ENCODE results near the gene TRPV3. TPM values are rescaled to one million over a fixed set of nuclear protein-coding genes. Genes with fewer than 3 reads are reported as not detected.
A peak's percentile ranks its signal among the peaks of the same experiment; 100 is the strongest.

Gene TRPV3
- total and polyA plus RNA-seq, 10 donors, result 0.13 to 2.0 (median 0.99) TPM

DNA sequence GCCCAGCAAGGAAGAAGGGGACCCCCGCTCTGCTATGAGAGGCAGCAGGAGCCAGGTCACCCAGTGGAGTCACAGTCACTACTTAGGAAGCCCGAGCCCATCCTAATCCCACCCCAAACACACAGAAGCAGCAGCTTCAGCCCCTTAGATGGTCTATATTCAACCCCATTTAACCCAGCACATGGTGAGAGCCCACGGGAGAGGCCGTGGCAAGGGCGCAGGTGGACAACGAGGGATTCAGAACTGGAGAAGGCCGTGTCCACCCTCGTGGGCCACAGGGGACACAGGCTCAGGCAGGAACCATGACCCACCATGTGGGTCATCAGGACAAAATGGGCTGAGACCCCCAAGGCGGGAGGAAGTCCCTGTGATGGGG, 1.6 kb upstream of the TRPV3 start:
- Histone ChIP-seq H3K36me3 (no peaks in the 10 kb centered on the region), H3K9me3 (no peaks in the 10 kb centered on the region), H3K4me1 (peaks cover 0 to 25% (median 14%) of the 10 kb centered on the region in 6 donors), H3K4me3 (no peak overlapping the region), H3K27ac (peak overlapping the region in 4 of 8 donors; percentile 23 to 76 (median 52)), H3K27me3 (replicated peaks in 1 of 7) (peaks cover 0 to 38% (median 0%) of the 10 kb centered on the region in 7 donors)
- no peak for DNase-seq
- TF ChIP-seq, protein P1, sequence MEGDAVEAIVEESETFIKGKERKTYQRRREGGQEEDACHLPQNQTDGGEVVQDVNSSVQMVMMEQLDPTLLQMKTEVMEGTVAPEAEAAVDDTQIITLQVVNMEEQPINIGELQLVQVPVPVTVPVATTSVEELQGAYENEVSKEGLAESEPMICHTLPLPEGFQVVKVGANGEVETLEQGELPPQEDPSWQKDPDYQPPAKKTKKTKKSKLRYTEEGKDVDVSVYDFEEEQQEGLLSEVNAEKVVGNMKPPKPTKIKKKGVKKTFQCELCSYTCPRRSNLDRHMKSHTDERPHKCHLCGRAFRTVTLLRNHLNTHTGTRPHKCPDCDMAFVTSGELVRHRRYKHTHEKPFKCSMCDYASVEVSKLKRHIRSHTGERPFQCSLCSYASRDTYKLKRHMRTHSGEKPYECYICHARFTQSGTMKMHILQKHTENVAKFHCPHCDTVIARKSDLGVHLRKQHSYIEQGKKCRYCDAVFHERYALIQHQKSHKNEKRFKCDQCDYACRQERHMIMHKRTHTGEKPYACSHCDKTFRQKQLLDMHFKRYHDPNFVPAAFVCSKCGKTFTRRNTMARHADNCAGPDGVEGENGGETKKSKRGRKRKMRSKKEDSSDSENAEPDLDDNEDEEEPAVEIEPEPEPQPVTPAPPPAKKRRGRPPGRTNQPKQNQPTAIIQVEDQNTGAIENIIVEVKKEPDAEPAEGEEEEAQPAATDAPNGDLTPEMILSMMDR (IDR thresholded peaks at IDR 0.05 in 8 of 11, conservative IDR thresholded peaks at IDR 0.05 in 3 of 11), result no peak
- TF ChIP-seq POLR2AphosphoS5 (IDR thresholded peaks at IDR 0.05) (no peak), POLR2A (IDR thresholded peaks at IDR 0.05) (no peak)
- intact Hi-C loops (cut with DNase I; ENCODE audit: low total_unique reads), result no loop called here
- WGBS, 5 donors, result 87 to 94% (median 90%) methylated on average over 9 of the region's 9 CpGs

DNA sequence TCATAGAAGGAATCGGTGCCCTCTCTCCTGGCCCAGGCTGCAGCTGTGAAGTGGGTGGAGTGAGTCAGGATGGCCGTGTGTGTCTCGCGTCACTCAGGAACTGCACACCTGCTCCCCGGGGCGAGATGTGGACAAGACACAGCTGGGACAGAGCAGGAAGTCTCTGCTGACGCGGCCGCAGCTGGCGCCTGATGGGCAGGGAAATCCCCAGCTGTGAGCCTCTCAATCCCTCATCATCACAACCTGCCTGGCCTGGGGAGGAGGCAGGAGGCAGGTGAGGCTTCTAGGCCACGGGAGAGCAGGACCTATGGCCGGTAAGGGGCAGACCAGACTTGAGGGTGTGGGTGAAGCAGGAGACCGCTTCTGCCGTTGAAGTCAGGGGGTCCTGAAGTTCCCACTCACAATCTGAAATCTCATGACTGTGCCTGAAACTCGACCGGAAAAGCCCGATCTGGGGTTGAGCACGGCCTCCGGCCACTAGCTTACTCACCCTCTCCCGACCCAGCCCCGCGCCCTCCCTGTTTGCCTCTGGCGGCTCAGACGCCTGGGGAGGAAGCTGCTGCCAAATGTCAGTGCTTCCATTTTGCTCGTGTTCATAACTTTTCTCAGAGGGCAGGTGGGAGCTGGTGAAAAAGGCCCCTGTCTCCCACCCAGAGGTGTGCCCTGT, 1.1 kb upstream of the TRPV3 start:
- 40 to 46% (median 42%) methylated on average over 21 to 25 of the region's 25 CpGs for WGBS, 5 donors
- H3K36me3 ChIP-seq, result no peaks in the 10 kb centered on the region
- no peak overlapping the region for H3K4me3 ChIP-seq
- peak; percentile 88 for DNase-seq
- TF ChIP-seq POLR2A (IDR thresholded peaks at IDR 0.05) (no peak), POLR2AphosphoS5 (IDR thresholded peaks at IDR 0.05) (peak; percentile 84 to 89 (median 85))
- TF ChIP-seq, protein P1 (IDR thresholded peaks at IDR 0.05 in 8 of 11, conservative IDR thresholded peaks at IDR 0.05 in 3 of 11), result no peak
- intact Hi-C loops (cut with DNase I; ENCODE audit: low total_unique reads), result no loop called here
- peaks cover 0 to 43% (median 0%) of the 10 kb centered on the region in 7 donors for H3K27me3 ChIP-seq (replicated peaks in 1 of 7)
- H3K27ac ChIP-seq, result peak overlapping the region in 4 of 8 donors; percentile 23 to 76 (median 52)
- no peaks in the 10 kb centered on the region for H3K9me3 ChIP-seq
- H3K4me1 ChIP-seq, result peaks cover 0 to 25% (median 14%) of the 10 kb centered on the region in 6 donors

DNA sequence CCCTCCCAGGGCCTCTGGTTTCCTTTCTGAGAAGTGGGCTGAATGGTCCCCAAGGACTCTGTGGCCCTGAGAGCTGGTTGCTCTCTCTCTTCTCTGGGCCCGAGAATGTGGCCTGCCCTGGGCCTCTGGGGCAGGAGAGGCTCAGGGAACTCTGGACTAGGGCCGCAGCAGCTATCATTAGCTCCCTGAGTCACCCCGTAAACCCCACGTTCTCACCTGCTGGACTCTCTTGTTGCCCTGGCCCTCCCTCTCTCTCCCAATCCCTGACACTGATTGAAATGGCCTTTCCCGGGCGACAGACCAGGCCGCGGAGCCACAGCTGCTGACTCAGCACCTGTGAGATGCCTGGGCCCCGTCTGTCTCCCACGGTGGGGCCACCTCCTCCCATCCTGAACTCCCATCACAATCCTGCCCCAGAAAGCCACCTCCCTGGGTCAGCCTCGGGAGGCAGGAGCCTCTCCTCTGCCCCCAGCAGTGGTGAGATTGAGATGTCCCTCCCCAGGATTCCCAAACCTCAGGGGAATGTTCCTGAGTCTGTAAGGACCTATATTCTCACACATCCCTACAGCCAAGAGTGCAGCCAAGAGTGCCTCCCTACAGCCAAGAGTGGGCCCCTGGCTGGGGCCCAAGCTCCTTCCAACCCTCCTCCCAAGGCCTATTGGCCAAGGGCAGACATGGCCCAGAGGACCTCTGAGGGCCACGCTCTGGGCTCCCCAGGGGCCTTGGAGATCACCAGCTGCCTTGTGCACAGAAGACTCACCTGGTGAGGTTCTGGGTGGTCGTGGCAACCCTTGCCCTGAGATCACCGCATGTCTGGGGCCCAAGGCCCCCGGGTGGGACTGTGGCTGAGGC, 470 bp downstream of the TRPV3 start:
- H3K4me1 ChIP-seq, result peaks cover 0 to 25% (median 14%) of the 10 kb centered on the region in 6 donors
- H3K36me3 ChIP-seq, result no peaks in the 10 kb centered on the region
- DNase-seq, result no peak
- intact Hi-C loops (cut with DNase I; ENCODE audit: low total_unique reads), result no loop called here
- peaks cover 0 to 49% (median 0%) of the 10 kb centered on the region in 7 donors for H3K27me3 ChIP-seq (replicated peaks in 1 of 7)
- TF ChIP-seq POLR2AphosphoS5 (IDR thresholded peaks at IDR 0.05) (no peak), POLR2A (IDR thresholded peaks at IDR 0.05) (no peak)
- TF ChIP-seq, protein P1 (IDR thresholded peaks at IDR 0.05 in 8 of 11, conservative IDR thresholded peaks at IDR 0.05 in 3 of 11), result no peak
- no peaks in the 10 kb centered on the region for H3K9me3 ChIP-seq
- 69 to 80% (median 76%) methylated on average over 11 to 15 of the region's 15 CpGs for WGBS, 5 donors
- H3K27ac ChIP-seq, result peak overlapping the region in 1 of 8 donors; percentile 76
- no peak overlapping the region for H3K4me3 ChIP-seq
